Subcutaneous adipose tissue (tissue), 4 donors: Measurements from ENCODE around the gene PLA2G15. TPM values are rescaled to one million over a fixed set of nuclear protein-coding genes. Genes with fewer than 3 reads are reported as not detected.

Source experiments
- CTCF ChIP-seq: fragments of 450-650 bp; IDR thresholded peaks from one replicate; pipeline ENCODE4 v1.5.1; 2016; ENCODE audit warnings: low read depth, mild to moderate bottlenecking, control low read depth, antibody characterized with exemption, moderate library complexity
- total RNA-seq, 4 donors: library from RNA; depleted of rRNA; stranded (reverse); fragments of >200 nt; gene quantifications; one replicate each; pipeline ENCODE4 v1.1.0, GENCODE V29; 2016

The PLA2G15 gene
- total RNA-seq, 4 donors from 2014 or later, result 16.3 to 62.4 (median 36.0) TPM

- TF ChIP-seq CTCF, result no peak
Observed at GRCh38 chr16:68265078-68265920, 20.1 kb downstream of the PLA2G15 start.

- no peak for TF ChIP-seq CTCF
Observed at GRCh38 chr16:68267612-68268405, 22.6 kb downstream of the PLA2G15 start.

- no peak for TF ChIP-seq CTCF
Observed at GRCh38 chr16:68269793-68270192, 24.6 kb downstream of the PLA2G15 start.

- TF ChIP-seq CTCF, result no peak
Observed at GRCh38 chr16:68270353-68270752, 25.2 kb downstream of the PLA2G15 start.

- TF ChIP-seq CTCF, result no peak
Observed at GRCh38 chr16:68272507-68273209, 27.5 kb downstream of the PLA2G15 start.

GRCh38 chr16:68273459-68273858 lies 28.3 kb downstream of the PLA2G15 start:
- no peak for TF ChIP-seq CTCF

GRCh38 chr16:68273896-68274295 lies 28.7 kb downstream of the PLA2G15 start:
- no peak for TF ChIP-seq CTCF
